Testis (tissue), 3 donors: Measurements from ENCODE around the gene NFATC1. TPM values are rescaled to one million over a fixed set of nuclear protein-coding genes. Genes with fewer than 3 reads are reported as not detected.

Experiments used
- DNase-seq: peaks from one replicate; pipeline ENCODE4 v3.0.0-alpha.2; 2019
- H3K27ac ChIP-seq, 2 donors: fragments of 200-600 bp; sonication (generic); one replicate each; pipeline ENCODE4 v1.5.1; 2019
- H3K27me3 ChIP-seq: fragments of 200-600 bp; sonication (generic); one replicate; pipeline ENCODE4 v1.5.1; 2019
- H3K36me3 ChIP-seq: fragments of 200-600 bp; sonication (generic); one replicate; pipeline ENCODE4 v1.5.1; 2017; ENCODE audit warnings: low read depth; ENCODE audit errors: missing control alignments
- H3K4me1 ChIP-seq: fragments of 200-600 bp; sonication (generic); one replicate; pipeline ENCODE4 v1.5.1; 2019
- H3K4me3 ChIP-seq, 2 donors: fragments of 200-600 bp; sonication (generic); one replicate each; pipeline ENCODE4 v1.5.1; 2017 to 2019
- H3K9me3 ChIP-seq: fragments of 200-600 bp; sonication (generic); one replicate; pipeline ENCODE4 v1.5.1; 2017
- POLR2A ChIP-seq: fragments of 450-650 bp; IDR thresholded peaks from one replicate; pipeline ENCODE4 v1.6.1; 2017; ENCODE audit warnings: antibody characterized with exemption, mild to moderate bottlenecking, moderate library complexity
- WGBS, 2 donors: methylation state at CpG; one replicate each; pipeline ENCODE4 v1.1.5; 2018; 5-methylcytosine and 5-hydroxymethylcytosine counted together
- intact Hi-C: fragments of 100-400 bp; cut with DNase I; formaldehyde crosslinking; loops from one replicate; pipeline ENCODE4 v1.15.1; 2023; ENCODE audit warnings: low total_unique reads
- polyA plus RNA-seq: library from polyadenylated mRNA; stranded (reverse); fragments of 350-450 nt; fragmentation: Illumina TruSeq; extraction: RNeasy Lipid Tissue Mini Kit (QIAGEN cat#74804); gene quantifications from one replicate; pipeline ENCODE4 v1.2.3, GENCODE V29; 2014; ENCODE audit warnings: low read depth, low replicate concordance; ENCODE audit not compliant: insufficient read depth
- total RNA-seq, 2 donors: library from RNA; depleted of rRNA; stranded (reverse); fragments of >200 nt; gene quantifications; one replicate each; pipeline ENCODE4 v1.2.3, GENCODE V29; 2016
- TF ChIP-seq, protein P1 (sequence below), 3 experiments: fragments of 450-650 bp in 2 of 3; fragments of 200-600 bp in 1 of 3; sonication (generic) in 1 of 3; IDR thresholded peaks; one replicate each; pipeline ENCODE4 v1.5.1; 2016 to 2019; ENCODE audit warnings: antibody characterized with exemption in 3 of 3, mild to moderate bottlenecking in 2 of 3, moderate library complexity in 1 of 3

NFATC1 gene
- total and polyA plus RNA-seq, 3 donors from 2014 or later, result 22.2 to 28.1 (median 27.5) TPM

GRCh38 chr18:79411614-79412526 lies 16.1 kb downstream of the NFATC1 start:
- H3K36me3 ChIP-seq, result no peaks in the 10 kb centered on the region
- no peak for DNase-seq
- TF ChIP-seq, protein P1, sequence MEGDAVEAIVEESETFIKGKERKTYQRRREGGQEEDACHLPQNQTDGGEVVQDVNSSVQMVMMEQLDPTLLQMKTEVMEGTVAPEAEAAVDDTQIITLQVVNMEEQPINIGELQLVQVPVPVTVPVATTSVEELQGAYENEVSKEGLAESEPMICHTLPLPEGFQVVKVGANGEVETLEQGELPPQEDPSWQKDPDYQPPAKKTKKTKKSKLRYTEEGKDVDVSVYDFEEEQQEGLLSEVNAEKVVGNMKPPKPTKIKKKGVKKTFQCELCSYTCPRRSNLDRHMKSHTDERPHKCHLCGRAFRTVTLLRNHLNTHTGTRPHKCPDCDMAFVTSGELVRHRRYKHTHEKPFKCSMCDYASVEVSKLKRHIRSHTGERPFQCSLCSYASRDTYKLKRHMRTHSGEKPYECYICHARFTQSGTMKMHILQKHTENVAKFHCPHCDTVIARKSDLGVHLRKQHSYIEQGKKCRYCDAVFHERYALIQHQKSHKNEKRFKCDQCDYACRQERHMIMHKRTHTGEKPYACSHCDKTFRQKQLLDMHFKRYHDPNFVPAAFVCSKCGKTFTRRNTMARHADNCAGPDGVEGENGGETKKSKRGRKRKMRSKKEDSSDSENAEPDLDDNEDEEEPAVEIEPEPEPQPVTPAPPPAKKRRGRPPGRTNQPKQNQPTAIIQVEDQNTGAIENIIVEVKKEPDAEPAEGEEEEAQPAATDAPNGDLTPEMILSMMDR (IDR thresholded peaks at IDR 0.05), result no peak
- no peak for TF ChIP-seq POLR2A
- WGBS, 2 donors, result 59 to 67% methylated on average over 27 to 47 of the region's 47 CpGs
- intact Hi-C loops, result no loop called here
- no peaks in the 10 kb centered on the region for H3K9me3 ChIP-seq
- H3K27ac ChIP-seq, result no peak overlapping the region
- H3K4me1 ChIP-seq, result peaks cover 4% of the 10 kb centered on the region
- H3K27me3 ChIP-seq, result no peaks in the 10 kb centered on the region
- H3K4me3 ChIP-seq, result no peak overlapping the region

DNA sequence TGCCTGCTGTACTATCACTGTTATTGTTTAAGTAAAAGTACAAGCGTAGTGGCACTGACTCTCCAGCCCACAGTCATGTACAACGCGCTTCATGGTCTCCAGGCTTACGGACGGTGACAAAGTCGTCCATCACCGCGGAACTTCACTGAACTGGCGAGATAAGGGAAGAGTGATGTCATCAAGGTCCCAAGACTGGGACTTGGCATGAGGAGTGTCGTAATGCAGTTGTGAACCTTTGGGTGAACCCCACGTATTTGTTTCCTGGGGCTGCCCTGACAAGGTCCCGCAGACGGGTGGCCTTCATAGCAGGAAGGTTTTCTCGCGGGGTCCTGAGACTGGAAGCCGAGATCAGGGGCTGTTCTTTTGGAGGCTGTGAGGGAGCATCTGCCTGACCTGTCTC lies 17.3 kb downstream of the NFATC1 start:
- Histone ChIP-seq H3K4me3 (no peak overlapping the region), H3K9me3 (no peaks in the 10 kb centered on the region), H3K27ac (no peak overlapping the region), H3K4me1 (peaks cover 4% of the 10 kb centered on the region), H3K36me3 (no peaks in the 10 kb centered on the region), H3K27me3 (no peaks in the 10 kb centered on the region)
- TF ChIP-seq POLR2A, result no peak
- TF ChIP-seq, protein P1 (IDR thresholded peaks at IDR 0.05), result no peak
- intact Hi-C loops, result no loop called here
- 84 to 92% methylated on average over 16 of the region's 16 CpGs for WGBS, 2 donors
- no peak for DNase-seq

GRCh38 chr18:79413426-79413825 lies 17.7 kb downstream of the NFATC1 start:
- WGBS, 2 donors, result 94 to 100% methylated on average over 1 to 16 of the region's 16 CpGs
- Histone ChIP-seq H3K27ac (no peak overlapping the region), H3K4me3 (no peak overlapping the region), H3K9me3 (no peaks in the 10 kb centered on the region), H3K4me1 (peaks cover 4% of the 10 kb centered on the region), H3K27me3 (no peaks in the 10 kb centered on the region), H3K36me3 (no peaks in the 10 kb centered on the region)
- intact Hi-C loops, result no loop called here
- TF ChIP-seq POLR2A, result no peak
- no peak for DNase-seq

GRCh38 chr18:79413901-79414300 lies 18.2 kb downstream of the NFATC1 start:
- H3K27me3 ChIP-seq, result no peaks in the 10 kb centered on the region
- no peak overlapping the region for H3K4me3 ChIP-seq
- intact Hi-C loops, result no loop called here
- H3K36me3 ChIP-seq, result no peaks in the 10 kb centered on the region
- H3K9me3 ChIP-seq, result no peaks in the 10 kb centered on the region
- no peak for DNase-seq
- TF ChIP-seq POLR2A, result no peak
- H3K4me1 ChIP-seq, result peaks cover 4% of the 10 kb centered on the region
- no peak overlapping the region for H3K27ac ChIP-seq
- 89 to 97% methylated on average over 9 of the region's 9 CpGs for WGBS, 2 donors

DNA sequence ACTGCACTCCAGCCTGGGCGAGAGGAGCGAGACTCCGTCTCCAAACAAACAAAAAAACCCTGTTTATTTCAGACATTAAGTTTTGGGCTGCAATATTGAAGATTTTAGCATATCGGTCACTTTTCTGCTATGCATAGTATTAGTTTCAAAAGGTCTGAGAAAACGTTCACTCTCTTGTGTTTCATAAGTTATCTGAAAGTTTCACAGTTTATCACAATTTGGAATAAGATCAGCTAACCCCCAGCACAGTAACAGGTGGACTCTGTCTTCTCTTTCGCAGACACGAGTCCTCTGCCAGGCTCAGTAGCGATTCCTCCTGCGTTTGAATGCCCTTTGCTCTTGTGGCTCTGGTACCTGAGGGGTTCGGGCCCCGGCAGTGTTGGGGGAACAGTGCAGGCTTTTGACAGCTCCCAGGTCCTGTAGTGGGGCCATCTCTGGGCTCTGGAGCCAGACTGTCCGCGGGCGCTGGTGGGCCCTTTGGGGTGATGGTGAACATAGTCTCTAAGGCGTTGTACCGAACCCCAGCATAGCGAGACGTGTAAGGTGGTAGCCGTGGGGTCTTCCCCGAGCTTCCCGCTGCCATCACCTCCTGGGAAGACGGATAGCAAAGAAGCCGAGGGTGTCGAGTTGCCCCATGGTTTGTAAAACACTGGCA lies 20.4 kb downstream of the NFATC1 start:
- intact Hi-C loops, result no loop called here
- no peaks in the 10 kb centered on the region for H3K36me3 ChIP-seq
- peaks cover 4% of the 10 kb centered on the region for H3K4me1 ChIP-seq
- H3K27ac ChIP-seq, result no peak overlapping the region
- 92 to 93% methylated on average over 23 to 24 of the region's 24 CpGs for WGBS, 2 donors
- TF ChIP-seq, protein P1 (IDR thresholded peaks at IDR 0.05), result no peak
- TF ChIP-seq POLR2A, result no peak
- no peak overlapping the region for H3K4me3 ChIP-seq
- DNase-seq, result no peak
- H3K9me3 ChIP-seq, result no peaks in the 10 kb centered on the region
- H3K27me3 ChIP-seq, result no peaks in the 10 kb centered on the region
